Heart left ventricle (tissue), 16 donors: ENCODE measurements around the gene SLC22A31. TPM values are rescaled to one million over a fixed set of nuclear protein-coding genes. Genes with fewer than 3 reads are reported as not detected.
"Not testable (repeated sequence)": the region's sequence is repeated elsewhere in the genome, so short reads cannot be mapped to it uniquely, and the experiment has no call there.

Source experiments
- ATAC-seq, 4 donors: fragments of 200-7000 bp; cut with Tn5 transposase; one replicate each; pipeline ENCODE4 v1.9.1; 2020 to 2022; ENCODE audit warnings: moderate library complexity in 4 of 4, mild to moderate bottlenecking in 3 of 4, moderate number of reproducible peaks in 1 of 4
- DNase-seq, 5 donors: peaks; one replicate each; pipeline ENCODE4 v3.0.0-alpha.2; 2020
- H3K27ac ChIP-seq, 12 donors: fragments of 200-600 bp; sonication (generic) in 4 of 12; one replicate each; pipeline versions ENCODE4 v1.5.0 to v1.8.0; 2016 to 2022; ENCODE audit warnings: mild to moderate bottlenecking in 2 of 12
- H3K27me3 ChIP-seq, 9 donors: fragments of 200-600 bp; sonication (generic) in 2 of 9; one replicate each; pipeline versions ENCODE4 v1.5.1 to v1.8.0; 2016 to 2022; ENCODE audit warnings: mild to moderate bottlenecking in 3 of 9
- H3K36me3 ChIP-seq, 9 donors: fragments of 200-600 bp; sonication (generic) in 2 of 9; one replicate each; pipeline versions ENCODE4 v1.5.0 to v1.8.0; 2018 to 2022; ENCODE audit warnings: mild to moderate bottlenecking in 2 of 9
- H3K4me1 ChIP-seq, 12 donors: fragments of 200-600 bp; sonication (generic) in 4 of 12; one replicate each; pipeline versions ENCODE4 v1.5.0 to v1.8.0; 2016 to 2022; ENCODE audit warnings: mild to moderate bottlenecking in 3 of 12
- H3K4me3 ChIP-seq, 12 donors: fragments of 200-600 bp; sonication (generic) in 4 of 12; one replicate each; pipeline versions ENCODE4 v1.5.0 to v1.8.0; 2017 to 2022; ENCODE audit warnings: mild to moderate bottlenecking in 9 of 12, moderate library complexity in 4 of 12
- H3K9me3 ChIP-seq, 12 donors: fragments of 200-600 bp; sonication (generic) in 4 of 12; one replicate each; pipeline versions ENCODE4 v1.5.0 to v1.8.0; 2016 to 2022; ENCODE audit warnings: mild to moderate bottlenecking in 1 of 12
- POLR2A ChIP-seq, 2 donors: fragments of 450-650 bp; IDR thresholded peaks; one replicate each; pipeline ENCODE4 v1.6.1; 2017; ENCODE audit warnings: antibody characterized with exemption in 2 of 2, mild to moderate bottlenecking in 2 of 2, moderate library complexity in 2 of 2
- WGBS, 4 donors: extraction: QIAGEN DNeasy Blood & Tissue Kit in 2 of 4; methylation state at CpG; one replicate each; pipeline versions ENCODE4 v1.1.5 to v1.1.7; 2013 to 2018; 5-methylcytosine and 5-hydroxymethylcytosine counted together
- intact Hi-C, 10 donors: fragments of 100-400 bp; cut with DNase I; formaldehyde crosslinking; loops; one replicate each; pipeline versions ENCODE4 v1.11.1 to v1.14.2; 2022
- polyA plus RNA-seq, 2 donors: library from polyadenylated mRNA; stranded (reverse); fragments of 200-250 nt; gene quantifications; one replicate each; pipeline ENCODE4 v1.2.3, GENCODE V29; 2013
- total RNA-seq, 9 donors: library from RNA; depleted of rRNA in 2 of 9; stranded (reverse); fragments of >200 nt in 2 of 9; fragmentation: NEBNext Ultra II Directional in 3 of 9; extraction: Animal tissue kit (Norgen Biotek cat#: 25700) in 3 of 9; gene quantifications; one replicate each; pipeline versions ENCODE4 v1.1.0 to v1.2.4, GENCODE V29; 2016 to 2023
- TF ChIP-seq, protein P1 (sequence below), 12 donors: fragments of 200-600 bp; sonication (generic) in 4 of 12; IDR thresholded peaks; one replicate each; pipeline versions ENCODE4 v1.5.0 to v1.8.0; 2018 to 2022; ENCODE audit warnings: antibody characterized with exemption in 12 of 12, mild to moderate bottlenecking in 5 of 12
- donor health status: ischemic (EF 13 %, LVEDD 7.1; RV severe dilation, severe dysfunction).
- donor health status: healthy with polysubstance abuse.
- donor health status: DM: no; HTN: yes; CAD: no.
- donor health status: DM: no; HTN: no; CAD: no.
- donor health status: ischemic (EF 25% LVEDD 6.9; RV normal size, moderate dysfunction).
- donor health status: ischemic (EF 25% LVEDD 5.7; RV mildly dilated, moderate dysfunction).
- donor health status: healthy.
- donor health status: DM: yes; HTN: yes; CAD: no.
- donor health status: ischemic (EF 35%, LVEDD 5.7; RV mildly dilated, moderate dysfunction).
- donor health status: nonischemic (EF 11% LVEDD 7.7; RV severe dilation, severe dysfunction).
- donor health status: DM: yes; HTN: yes; CAD: no.
- donor health status: PGD.
- donor health status: ischemic (EF 29% LVEDD 5.4; RV normal size, mild dysfunction).
- donor health status: nonischemic (EF 23%, LVEDD 6.1; RV moderate dilation, normal function).

Gene SLC22A31
- total and polyA plus RNA-seq, 11 donors, result 0.07 TPM; not detected in 10

DNA sequence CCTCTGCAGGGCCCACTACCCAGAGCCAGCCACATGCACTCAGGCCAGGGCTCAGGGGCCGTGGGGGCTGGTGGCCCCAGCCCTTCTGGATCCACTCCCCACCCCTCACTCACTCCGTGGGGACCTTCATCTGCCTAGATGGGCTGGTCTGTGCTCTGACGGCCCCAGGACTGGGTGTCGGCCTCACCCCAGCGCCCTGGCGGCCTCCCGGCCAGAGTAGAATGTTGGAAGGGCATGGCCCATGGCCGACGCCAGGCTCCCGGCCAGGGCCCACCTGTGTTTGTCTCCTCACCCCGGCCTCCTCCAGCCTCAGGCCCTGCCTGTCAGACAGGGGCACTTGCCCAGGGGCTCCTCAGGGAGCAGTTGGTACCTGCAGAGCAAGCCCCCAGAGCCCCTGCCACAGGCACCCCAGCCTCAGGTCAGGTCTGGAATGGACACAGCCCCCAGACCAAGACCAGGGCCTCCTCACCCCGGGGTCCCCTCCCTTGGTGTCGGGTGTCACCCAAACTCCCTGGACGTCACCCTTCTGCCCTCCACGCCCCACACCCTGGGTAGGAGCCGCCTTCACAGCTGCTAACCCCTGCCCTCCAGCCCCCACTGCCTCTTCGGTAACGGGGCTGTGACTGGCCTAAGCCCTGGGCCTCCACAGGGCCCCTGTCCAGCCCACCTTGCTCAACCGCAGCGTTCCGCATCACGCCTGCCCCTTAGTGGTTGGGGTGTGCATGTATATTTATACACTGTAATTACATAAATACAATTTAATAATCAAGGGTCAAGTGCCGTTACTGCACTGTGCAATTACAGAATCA lies 31.8 kb downstream of the SLC22A31 start:
- Histone ChIP-seq H3K4me3 (no peak overlapping the region), H3K27ac (no peak overlapping the region), H3K36me3 (no peaks in the 10 kb centered on the region), H3K9me3 (no peaks in the 10 kb centered on the region), H3K4me1 (peaks cover 0 to 20% (median 12%) of the 10 kb centered on the region in 12 donors), H3K27me3 (peaks cover 4 to 62% (median 29%) of the 10 kb centered on the region in 9 donors)
- TF ChIP-seq, protein P1, sequence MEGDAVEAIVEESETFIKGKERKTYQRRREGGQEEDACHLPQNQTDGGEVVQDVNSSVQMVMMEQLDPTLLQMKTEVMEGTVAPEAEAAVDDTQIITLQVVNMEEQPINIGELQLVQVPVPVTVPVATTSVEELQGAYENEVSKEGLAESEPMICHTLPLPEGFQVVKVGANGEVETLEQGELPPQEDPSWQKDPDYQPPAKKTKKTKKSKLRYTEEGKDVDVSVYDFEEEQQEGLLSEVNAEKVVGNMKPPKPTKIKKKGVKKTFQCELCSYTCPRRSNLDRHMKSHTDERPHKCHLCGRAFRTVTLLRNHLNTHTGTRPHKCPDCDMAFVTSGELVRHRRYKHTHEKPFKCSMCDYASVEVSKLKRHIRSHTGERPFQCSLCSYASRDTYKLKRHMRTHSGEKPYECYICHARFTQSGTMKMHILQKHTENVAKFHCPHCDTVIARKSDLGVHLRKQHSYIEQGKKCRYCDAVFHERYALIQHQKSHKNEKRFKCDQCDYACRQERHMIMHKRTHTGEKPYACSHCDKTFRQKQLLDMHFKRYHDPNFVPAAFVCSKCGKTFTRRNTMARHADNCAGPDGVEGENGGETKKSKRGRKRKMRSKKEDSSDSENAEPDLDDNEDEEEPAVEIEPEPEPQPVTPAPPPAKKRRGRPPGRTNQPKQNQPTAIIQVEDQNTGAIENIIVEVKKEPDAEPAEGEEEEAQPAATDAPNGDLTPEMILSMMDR (IDR thresholded peaks at IDR 0.05), result no peak
- TF ChIP-seq POLR2A (IDR thresholded peaks at IDR 0.05), result no peak
- DNase-seq (no peak), ATAC-seq (no peak)
- WGBS, 4 donors, result 64 to 74% (median 71%) methylated on average over 12 to 23 of the region's 23 CpGs
- intact Hi-C loops, result loop anchor here (5.0 to 10.0 kb wide), 5 partner anchors 226 to 431 kb away; partner anchors contain the start of gene APRT (in 4 of the 10)

DNA sequence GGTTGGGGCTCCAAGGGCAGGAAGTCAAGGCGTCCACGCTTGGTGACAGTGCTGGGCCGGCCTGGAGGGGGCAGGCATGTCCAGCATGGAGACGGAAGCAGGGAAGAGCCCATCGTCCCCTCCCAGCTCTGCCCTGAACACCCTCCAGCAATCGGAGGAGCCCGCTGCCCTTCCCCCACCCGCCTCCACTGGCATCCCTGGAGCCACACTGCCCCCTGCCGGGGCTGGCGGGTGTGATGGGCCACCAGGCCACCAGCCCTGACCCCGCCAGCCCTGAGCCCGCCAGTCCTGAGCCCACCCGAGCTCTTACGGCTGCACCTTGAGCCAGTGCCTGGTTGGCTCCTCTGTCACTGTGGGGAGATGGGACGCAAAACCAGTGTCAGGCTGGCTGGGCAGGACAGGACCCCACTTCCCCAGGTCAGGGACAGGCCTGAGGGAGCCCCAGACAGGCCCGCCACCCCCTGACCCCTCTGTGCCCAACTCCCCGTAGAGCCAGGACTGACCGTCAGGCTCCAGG lies 32.9 kb downstream of the SLC22A31 start:
- Histone ChIP-seq H3K27ac (no peak overlapping the region), H3K36me3 (no peaks in the 10 kb centered on the region), H3K4me1 (peaks cover 0 to 20% (median 12%) of the 10 kb centered on the region in 12 donors), H3K4me3 (no peak overlapping the region), H3K27me3 (peaks cover 4 to 62% (median 29%) of the 10 kb centered on the region in 9 donors), H3K9me3 (no peaks in the 10 kb centered on the region)
- intact Hi-C loops, result loop anchor here (1.0 to 10.0 kb wide), 10 partner anchors 225 to 431 kb away; partner anchors contain the start of gene APRT (in 4 of the 10)
- DNase-seq (peak; percentile 82 to 92 (median 85)), ATAC-seq (peak; percentile 38 to 82 (median 70))
- TF ChIP-seq, protein P1 (IDR thresholded peaks at IDR 0.05), result peak; percentile 67 to 86 (median 76)
- no peak for TF ChIP-seq POLR2A (IDR thresholded peaks at IDR 0.05)
- 15 to 21% (median 17%) methylated on average over 14 to 18 of the region's 18 CpGs for WGBS, 4 donors

DNA sequence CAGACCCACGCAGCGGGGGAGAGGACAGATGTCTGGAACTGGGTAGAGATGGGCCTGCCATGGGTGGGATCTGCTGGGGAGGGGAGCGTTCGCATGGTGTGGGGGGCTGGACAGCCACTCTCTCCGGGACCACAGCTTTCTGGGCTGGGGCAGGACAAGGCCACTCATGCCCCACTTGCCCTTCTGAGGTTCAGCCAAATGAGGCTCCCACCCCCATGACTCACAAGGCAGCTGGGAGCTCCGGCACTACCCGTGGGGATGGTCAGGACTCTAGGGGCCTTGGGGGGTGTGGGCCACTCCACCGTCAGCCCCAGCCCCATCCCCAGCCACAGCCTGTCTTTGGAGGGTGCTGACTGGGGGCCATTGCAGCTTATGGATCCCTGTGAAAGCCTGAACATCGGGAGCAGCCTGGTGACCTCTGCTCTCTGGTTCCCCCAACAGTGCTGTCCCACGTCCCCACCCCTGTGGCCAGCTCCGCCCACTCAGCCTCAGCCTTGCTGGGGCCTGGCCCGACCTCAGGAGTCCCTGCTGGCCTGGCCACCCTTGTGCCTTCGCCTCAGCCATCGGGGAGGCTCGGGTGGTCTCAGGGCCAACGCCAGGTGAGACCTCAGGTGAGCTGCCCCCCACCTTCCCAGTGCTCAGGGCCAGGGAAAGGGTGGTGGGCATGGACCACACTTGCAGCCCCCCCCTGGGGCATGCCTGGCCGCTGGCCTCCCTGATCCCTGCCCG lies 33.5 kb downstream of the SLC22A31 start:
- ATAC-seq (no peak), DNase-seq (no peak)
- H3K27me3 ChIP-seq, result peaks cover 4 to 59% (median 29%) of the 10 kb centered on the region in 9 donors
- 65 to 72% (median 69%) methylated on average over 7 to 18 of the region's 18 CpGs for WGBS, 4 donors
- H3K27ac ChIP-seq, result no peak overlapping the region
- H3K4me3 ChIP-seq, result no peak overlapping the region
- TF ChIP-seq, protein P1 (IDR thresholded peaks at IDR 0.05), result no peak
- TF ChIP-seq POLR2A (IDR thresholded peaks at IDR 0.05), result no peak
- no peaks in the 10 kb centered on the region for H3K36me3 ChIP-seq
- H3K4me1 ChIP-seq, result peaks cover 0 to 19% (median 12%) of the 10 kb centered on the region in 12 donors
- H3K9me3 ChIP-seq, result no peaks in the 10 kb centered on the region
- intact Hi-C loops, result loop anchor here (1.0 to 10.0 kb wide), 10 partner anchors 224 to 430 kb away; partner anchors contain the start of gene APRT (in 4 of the 10)

DNA sequence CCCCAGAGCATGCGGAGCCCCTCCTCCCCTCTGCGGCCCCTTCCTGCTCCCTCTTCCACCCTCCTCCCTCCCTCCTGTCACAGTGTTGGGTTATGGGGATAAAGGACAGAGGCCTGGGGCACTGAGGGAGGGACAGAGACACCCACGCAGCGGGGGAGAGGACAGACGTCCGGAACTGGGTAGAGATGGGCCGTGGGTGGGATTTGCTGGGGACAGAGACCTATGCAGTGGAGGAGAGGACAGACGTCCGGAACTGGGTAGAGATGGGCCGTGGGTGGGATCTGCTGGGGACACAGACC lies 34.7 kb downstream of the SLC22A31 start:
- H3K36me3 ChIP-seq, H3K27ac ChIP-seq, H3K4me3 ChIP-seq, ATAC-seq, H3K9me3 ChIP-seq, DNase-seq: not testable (repeated sequence)
- peaks cover 0 to 11% (median 5%) of the 10 kb centered on the region in 12 donors for H3K4me1 ChIP-seq
- H3K27me3 ChIP-seq, result peaks cover 4 to 54% (median 26%) of the 10 kb centered on the region in 9 donors
- intact Hi-C loops, result loop anchor here (2.0 to 10.0 kb wide), 6 partner anchors 223 to 428 kb away; partner anchors contain the start of gene APRT (in 4 of the 10)
- WGBS, 4 donors, result 68 to 79% (median 75%) methylated on average over 6 to 10 of the region's 10 CpGs
